ENCODE data around the gene ABCA4.

GRCh38 chr1:94100129-94100784 is 20.7 kb downstream of the ABCA4 start:
- no peak for TF ChIP-seq TAF1 (IDR thresholded peaks at IDR 0.05; ENCODE audit: low read depth, low read length)
- no peak for TF ChIP-seq POLR2A (IDR thresholded peaks at IDR 0.05; ENCODE audit: low read depth, low read length)
- TF ChIP-seq POLR2AphosphoS5 (IDR thresholded peaks at IDR 0.05; ENCODE audit: low read depth, low read length): no peak

Measured in GM12891 (cell line).